Heart right ventricle (tissue), 16 donors: Measurements from ENCODE around the gene BOD1. TPM values are rescaled to one million over a fixed set of nuclear protein-coding genes. Genes with fewer than 3 reads are reported as not detected.
"Not testable (repeated sequence)": the region's sequence is repeated elsewhere in the genome, so short reads cannot be mapped to it uniquely, and the experiment has no call there.

Experiments used
- ATAC-seq, 8 donors: fragments of 200-7000 bp; cut with Tn5 transposase; one replicate each; pipeline ENCODE4 v1.9.1; 2020; ENCODE audit warnings: mild to moderate bottlenecking in 8 of 8, moderate library complexity in 8 of 8, moderate number of reproducible peaks in 1 of 8
- DNase-seq, 2 donors: peaks; one replicate each; pipeline ENCODE4 v3.0.0-alpha.2; 2020
- H3K27ac ChIP-seq, 10 donors: fragments of 200-600 bp; sonication (generic) in 2 of 10; one replicate each; pipeline versions ENCODE4 v1.5.0 to v1.8.0; 2020 to 2022; ENCODE audit warnings: mild to moderate bottlenecking in 3 of 10
- H3K27me3 ChIP-seq, 7 donors: fragments of 200-600 bp; one replicate each; pipeline ENCODE4 v1.8.0; 2021 to 2022; ENCODE audit warnings: mild to moderate bottlenecking in 2 of 7
- H3K36me3 ChIP-seq, 9 donors: fragments of 200-600 bp; sonication (generic) in 1 of 9; one replicate each; pipeline versions ENCODE4 v1.5.0 to v1.8.0; 2020 to 2022; ENCODE audit warnings: mild to moderate bottlenecking in 2 of 9
- H3K4me1 ChIP-seq, 9 donors: fragments of 200-600 bp; sonication (generic) in 1 of 9; one replicate each; pipeline versions ENCODE4 v1.5.0 to v1.8.0; 2020 to 2022; ENCODE audit warnings: mild to moderate bottlenecking in 4 of 9
- H3K4me3 ChIP-seq, 10 donors: fragments of 200-600 bp; sonication (generic) in 2 of 10; one replicate each; pipeline versions ENCODE4 v1.5.0 to v1.8.0; 2020 to 2022; ENCODE audit warnings: mild to moderate bottlenecking in 7 of 10, moderate library complexity in 2 of 10
- H3K9me3 ChIP-seq, 11 donors: fragments of 200-600 bp in 10 of 11; sonication (generic) in 2 of 11; one replicate each; pipeline versions ENCODE4 v1.5.0 to v1.8.0; 2013 to 2022; ENCODE audit warnings: mild to moderate bottlenecking in 2 of 11, control low read depth in 1 of 11, moderate library complexity in 1 of 11
- WGBS, 2 donors: extraction: QIAGEN DNeasy Blood & Tissue Kit; methylation state at CpG; one replicate each; pipeline ENCODE4 v1.1.7; 2013; ENCODE audit warnings: inconsistent platforms in 1 of 2; 5-methylcytosine and 5-hydroxymethylcytosine counted together
- intact Hi-C, 10 donors: fragments of 100-400 bp; cut with DNase I; formaldehyde crosslinking; loops; one replicate each; pipeline versions ENCODE4 v1.11.1 to v1.14.2; 2022
- polyA plus RNA-seq, 2 donors: library from polyadenylated mRNA; stranded (reverse); fragments of 200-250 nt; gene quantifications; one replicate each; pipeline ENCODE4 v1.2.3, GENCODE V29; 2013
- total RNA-seq, 10 donors: library from RNA; stranded (reverse); fragmentation: NEBNext Ultra II Directional in 3 of 10; extraction: Animal tissue kit (Norgen Biotek cat#: 25700) in 3 of 10; gene quantifications; one replicate each; pipeline versions ENCODE4 v1.2.1 to v1.2.4, GENCODE V29; 2021 to 2023
- TF ChIP-seq, protein P1 (sequence below), 9 donors: fragments of 200-600 bp; sonication (generic) in 2 of 9; IDR thresholded peaks; one replicate each; pipeline versions ENCODE4 v1.5.0 to v1.8.0; 2021 to 2022; ENCODE audit warnings: antibody characterized with exemption in 9 of 9, mild to moderate bottlenecking in 5 of 9, moderate library complexity in 1 of 9
- donor health status: Arrhythmogenic right ventricular cardiomyopathy.
- donor health status: ischemic (EF 13 %, LVEDD 7.1; RV severe dilation, severe dysfunction).
- donor health status: healthy with polysubstance abuse.
- donor health status: DM: no; HTN: yes; CAD: no.
- donor health status: DM: no; HTN: no; CAD: no.
- donor health status: ischemic (EF 25% LVEDD 6.9; RV normal size, moderate dysfunction).
- donor health status: ischemic (EF 25% LVEDD 5.7; RV mildly dilated, moderate dysfunction).
- donor health status: healthy.
- donor health status: DM: yes; HTN: yes; CAD: no.
- donor health status: Ischemic cardiomyopathy.
- donor health status: ischemic (EF 35%, LVEDD 5.7; RV mildly dilated, moderate dysfunction).
- donor health status: nonischemic (EF 11% LVEDD 7.7; RV severe dilation, severe dysfunction).
- donor health status: DM: yes; HTN: yes; CAD: no.
- donor health status: PGD.
- donor health status: ischemic (EF 29% LVEDD 5.4; RV normal size, mild dysfunction).
- donor health status: nonischemic (EF 23%, LVEDD 6.1; RV moderate dilation, normal function).

The BOD1 gene
- total and polyA plus RNA-seq, 12 donors = 20.2 to 54.3 (median 45.7) TPM

DNA sequence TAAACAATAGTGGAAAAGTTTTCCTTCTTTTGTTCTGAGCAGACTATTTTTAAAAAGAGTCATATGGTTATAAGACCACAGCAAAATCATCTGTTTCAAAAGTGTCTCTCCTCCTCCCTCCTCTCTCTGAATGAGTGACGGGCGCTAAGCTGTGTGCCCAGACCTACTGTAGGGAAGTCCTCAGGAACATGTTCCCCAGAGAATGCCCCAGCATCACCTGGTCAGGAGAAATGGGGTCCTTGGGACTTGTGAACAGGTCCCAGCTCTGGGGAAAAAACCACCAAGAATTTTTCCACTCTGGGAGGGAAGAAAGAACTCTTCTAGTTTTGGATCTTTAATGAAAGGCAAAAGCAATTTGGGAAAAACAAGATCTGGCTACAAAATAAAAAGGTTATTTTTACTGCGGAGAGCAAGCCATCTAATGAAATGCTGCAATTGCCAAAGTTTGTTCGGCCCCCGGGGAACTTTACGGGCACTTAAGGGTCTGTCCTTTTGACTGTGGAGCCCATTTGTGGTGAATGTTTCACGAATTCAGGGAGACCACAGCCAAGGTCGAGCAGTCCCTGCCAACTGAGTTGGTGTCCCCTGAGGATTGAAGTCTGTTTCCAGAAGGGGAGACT, 25.9 kb downstream of the BOD1 start:
- no peaks in the 10 kb centered on the region for H3K36me3 ChIP-seq
- H3K27ac ChIP-seq = peak overlapping the region in 8 of 10 donors; percentile 12 to 79 (median 40)
- intact Hi-C loops = no loop called here
- ATAC-seq (peak in 4 of 8 donors; percentile 23 to 48 (median 31)), DNase-seq (peak in 1 of 2 donors; percentile 29)
- TF ChIP-seq, protein P1, sequence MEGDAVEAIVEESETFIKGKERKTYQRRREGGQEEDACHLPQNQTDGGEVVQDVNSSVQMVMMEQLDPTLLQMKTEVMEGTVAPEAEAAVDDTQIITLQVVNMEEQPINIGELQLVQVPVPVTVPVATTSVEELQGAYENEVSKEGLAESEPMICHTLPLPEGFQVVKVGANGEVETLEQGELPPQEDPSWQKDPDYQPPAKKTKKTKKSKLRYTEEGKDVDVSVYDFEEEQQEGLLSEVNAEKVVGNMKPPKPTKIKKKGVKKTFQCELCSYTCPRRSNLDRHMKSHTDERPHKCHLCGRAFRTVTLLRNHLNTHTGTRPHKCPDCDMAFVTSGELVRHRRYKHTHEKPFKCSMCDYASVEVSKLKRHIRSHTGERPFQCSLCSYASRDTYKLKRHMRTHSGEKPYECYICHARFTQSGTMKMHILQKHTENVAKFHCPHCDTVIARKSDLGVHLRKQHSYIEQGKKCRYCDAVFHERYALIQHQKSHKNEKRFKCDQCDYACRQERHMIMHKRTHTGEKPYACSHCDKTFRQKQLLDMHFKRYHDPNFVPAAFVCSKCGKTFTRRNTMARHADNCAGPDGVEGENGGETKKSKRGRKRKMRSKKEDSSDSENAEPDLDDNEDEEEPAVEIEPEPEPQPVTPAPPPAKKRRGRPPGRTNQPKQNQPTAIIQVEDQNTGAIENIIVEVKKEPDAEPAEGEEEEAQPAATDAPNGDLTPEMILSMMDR (IDR thresholded peaks at IDR 0.05) = no peak
- 62 to 71% methylated on average over 8 of the region's 8 CpGs for WGBS, 2 donors
- H3K9me3 ChIP-seq = peaks cover 0 to 64% (median 11%) of the 10 kb centered on the region in 11 donors
- H3K27me3 ChIP-seq = no peaks in the 10 kb centered on the region
- peaks cover 0 to 9% (median 0%) of the 10 kb centered on the region in 9 donors for H3K4me1 ChIP-seq
- H3K4me3 ChIP-seq = peak overlapping the region in 1 of 10 donors; percentile 23

DNA sequence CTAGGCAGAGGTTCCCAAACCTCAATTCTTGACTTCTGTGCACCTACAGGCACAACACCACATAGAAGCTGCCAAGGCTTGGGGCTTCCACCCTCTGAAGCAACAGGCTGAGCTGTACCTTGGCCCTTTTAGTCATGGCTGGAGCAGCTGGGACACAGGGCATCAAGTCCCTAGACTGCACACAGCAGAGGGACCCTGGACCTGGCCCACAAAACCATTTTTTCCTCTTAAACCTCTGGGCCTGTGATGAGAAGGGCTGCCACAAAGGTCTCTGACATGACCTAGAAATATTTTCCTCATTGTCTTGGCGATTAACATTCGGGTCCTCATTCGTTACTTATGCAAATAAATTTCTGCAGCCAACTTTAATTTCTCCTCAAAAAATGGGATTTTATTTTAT, 30.3 kb downstream of the BOD1 start:
- H3K4me3 ChIP-seq, intact Hi-C loops, H3K27me3 ChIP-seq, ATAC-seq, H3K27ac ChIP-seq, H3K36me3 ChIP-seq, DNase-seq: not testable (repeated sequence)
- Histone ChIP-seq H3K4me1 (peaks cover 0 to 32% (median 9%) of the 10 kb centered on the region in 9 donors), H3K9me3 (peaks cover 0 to 37% (median 0%) of the 10 kb centered on the region in 11 donors)
- 97 to 98% methylated on average over 3 of the region's 3 CpGs for WGBS, 2 donors

DNA sequence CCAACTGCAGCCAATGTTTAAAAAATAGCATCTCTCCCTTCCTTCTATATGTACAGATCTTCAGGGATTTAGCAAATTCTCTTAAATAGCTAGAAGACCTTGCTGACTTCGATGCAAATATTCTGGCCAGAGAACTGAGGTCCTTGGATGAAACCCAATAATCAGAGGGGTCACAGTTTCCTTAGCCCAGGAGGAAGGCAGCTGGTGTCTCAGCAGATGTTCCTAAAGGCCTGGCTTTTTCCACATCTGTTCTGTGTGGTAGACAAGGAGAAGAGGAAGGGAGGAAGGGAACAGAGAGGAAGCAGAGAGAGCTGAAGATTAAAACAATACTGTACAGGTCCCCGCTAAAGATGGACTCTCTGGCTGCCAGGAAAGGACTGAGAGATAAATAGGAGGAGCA, 33.1 kb downstream of the BOD1 start:
- no peak for DNase-seq
- TF ChIP-seq, protein P1 (IDR thresholded peaks at IDR 0.05) = no peak
- Histone ChIP-seq H3K4me3 (no peak overlapping the region), H3K36me3 (no peaks in the 10 kb centered on the region), H3K27ac (peak overlapping the region in 2 of 10 donors; percentile 2 to 31), H3K9me3 (peaks cover 0 to 41% (median 9%) of the 10 kb centered on the region in 11 donors), H3K4me1 (peaks cover 0 to 24% (median 9%) of the 10 kb centered on the region in 9 donors), H3K27me3 (no peaks in the 10 kb centered on the region)
- peak in 6 of 8 donors; percentile 29 to 63 (median 40) for ATAC-seq
- intact Hi-C loops = no loop called here
- WGBS, 2 donors = 34 to 55% methylated on average over 2 of the region's 2 CpGs

GRCh38 chr5:173582216-173583111, 34.0 kb downstream of the BOD1 start:
- ATAC-seq (peak; percentile 31 to 66 (median 40)), DNase-seq (peak in 1 of 2 donors; percentile 31)
- Histone ChIP-seq H3K4me1 (peaks cover 0 to 24% (median 9%) of the 10 kb centered on the region in 9 donors), H3K27me3 (no peaks in the 10 kb centered on the region), H3K9me3 (peaks cover 0 to 32% (median 9%) of the 10 kb centered on the region in 11 donors), H3K27ac (peak overlapping the region in 1 of 10 donors; percentile 31), H3K4me3 (no peak overlapping the region), H3K36me3 (no peaks in the 10 kb centered on the region)
- intact Hi-C loops = no loop called here
- WGBS, 2 donors = 48 to 53% methylated on average over 12 of the region's 12 CpGs
- TF ChIP-seq, protein P1 (IDR thresholded peaks at IDR 0.05) = no peak
